ENCODE measurements around the gene DUSP7. TPM values are rescaled to one million over a fixed set of nuclear protein-coding genes. Genes with fewer than 3 reads are reported as not detected.

The DUSP7 gene, protein sequence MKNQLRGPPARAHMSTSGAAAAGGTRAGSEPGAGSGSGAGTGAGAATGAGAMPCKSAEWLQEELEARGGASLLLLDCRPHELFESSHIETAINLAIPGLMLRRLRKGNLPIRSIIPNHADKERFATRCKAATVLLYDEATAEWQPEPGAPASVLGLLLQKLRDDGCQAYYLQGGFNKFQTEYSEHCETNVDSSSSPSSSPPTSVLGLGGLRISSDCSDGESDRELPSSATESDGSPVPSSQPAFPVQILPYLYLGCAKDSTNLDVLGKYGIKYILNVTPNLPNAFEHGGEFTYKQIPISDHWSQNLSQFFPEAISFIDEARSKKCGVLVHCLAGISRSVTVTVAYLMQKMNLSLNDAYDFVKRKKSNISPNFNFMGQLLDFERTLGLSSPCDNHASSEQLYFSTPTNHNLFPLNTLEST
- total RNA-seq (2014; rRNA removed; shearing (Covaris generic)): 11.9 and 12.6 TPM in 2 replicates
- 23.2 and 29.6 TPM in 2 replicates for polyA plus RNA-seq (2015; cell fraction: cytosol; rRNA removed)
- 11.9 and 12.2 TPM in 2 replicates for polyA plus RNA-seq (2015; cell fraction: nucleus; rRNA removed)

DNA sequence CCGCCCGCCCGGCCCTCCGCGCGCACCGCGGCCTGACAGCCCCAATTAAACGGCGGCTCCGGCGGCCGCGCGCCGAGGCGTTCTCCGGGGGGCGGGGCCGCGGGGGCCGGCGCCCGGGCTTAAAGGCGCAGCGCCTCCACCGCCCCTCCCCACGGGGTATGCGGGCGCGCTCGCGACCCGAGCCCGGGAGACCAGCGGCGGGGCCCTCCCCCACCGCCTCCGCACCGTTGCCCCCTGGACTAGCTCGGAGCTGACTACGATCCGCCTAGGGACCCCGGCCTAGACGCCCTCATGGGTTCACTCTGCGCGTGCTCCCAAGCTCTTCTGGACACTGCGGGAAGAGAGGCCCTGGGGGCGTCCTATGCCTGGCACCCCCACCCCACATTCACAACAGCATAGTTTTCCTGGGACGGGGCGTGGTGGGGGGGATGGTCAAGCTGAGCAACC is at the start of gene DUSP7:
Gene DUSP7 (minus strand): TSS at position 51 of the 447 bp plus-strand sequence. CDS start 205 bp downstream, outside the sequence.
- peak; percentile 68 for DNase-seq (ENCODE audit: low read depth, low spot score)
- in situ Hi-C loops (cut with HindIII; ENCODE audit: low pct_unique_long_range_greater_than_20kb, low sequenced_read_pairs): no loop called here

DNA sequence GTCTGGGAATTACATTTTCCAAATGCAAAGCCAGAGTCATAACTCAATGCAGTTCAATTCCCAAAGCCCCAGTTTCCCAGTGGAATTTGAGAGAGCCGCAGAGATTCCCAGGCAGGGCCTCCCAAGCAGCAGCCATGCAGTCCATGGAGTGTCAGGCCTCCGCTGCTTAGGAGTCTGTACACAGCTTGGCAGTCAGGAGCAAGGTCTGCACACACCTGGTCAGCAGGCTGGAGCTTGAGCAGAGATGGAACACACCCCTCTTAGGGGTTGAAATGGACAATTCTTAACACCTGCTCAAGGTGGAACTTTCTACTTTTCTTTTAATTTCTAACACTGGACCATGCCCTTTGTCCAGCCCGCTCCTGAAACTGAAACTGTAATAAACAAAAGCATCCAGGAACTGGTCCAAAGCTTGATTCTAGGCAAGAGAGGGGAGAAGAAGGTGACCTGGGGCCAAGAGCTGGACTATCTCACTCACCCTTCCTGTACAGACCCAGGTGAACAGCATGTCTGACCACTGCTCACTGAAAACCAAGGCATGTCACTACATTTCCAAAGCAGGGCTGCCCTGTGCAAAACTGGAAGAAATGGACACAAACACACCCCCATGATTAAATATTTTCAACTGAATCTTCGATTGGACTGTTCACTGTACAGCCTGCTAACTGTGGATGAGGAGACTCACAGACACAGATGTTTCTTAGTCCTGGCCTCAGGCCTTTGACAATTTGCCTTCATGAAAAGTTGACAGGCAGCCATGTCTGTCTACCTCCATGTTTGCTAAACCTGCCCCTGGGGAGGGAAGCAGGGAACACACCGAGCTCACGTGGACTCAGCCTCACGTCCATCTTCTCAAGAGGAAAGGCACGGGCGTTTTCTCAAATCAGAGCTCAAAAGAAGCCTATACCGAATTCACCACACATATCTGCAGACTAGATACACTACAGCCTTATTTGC is 48.6 kb upstream of the DUSP7 start:
- no peak for DNase-seq (ENCODE audit: low read depth, low spot score)
- in situ Hi-C loops (cut with HindIII; ENCODE audit: low pct_unique_long_range_greater_than_20kb, low sequenced_read_pairs): no loop called here

DNA sequence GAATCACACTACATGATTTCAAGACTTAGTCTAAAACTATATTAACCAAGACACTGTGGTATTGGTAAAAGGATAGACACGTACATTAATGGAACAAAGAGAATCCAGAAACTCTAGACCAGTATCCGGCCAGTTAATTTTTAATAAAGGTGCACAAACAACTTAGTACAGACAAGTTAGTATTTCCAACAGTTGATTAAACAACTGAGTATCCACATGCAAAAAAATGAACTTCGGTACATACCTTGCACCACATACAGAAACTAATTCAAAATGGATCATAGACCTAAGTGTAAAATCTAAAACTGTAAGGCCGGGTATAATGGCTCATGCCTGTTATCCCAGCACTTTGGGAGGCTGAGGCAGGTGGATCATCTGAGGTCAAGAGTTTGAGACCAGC is 46.6 kb upstream of the DUSP7 start:
- DNase-seq (ENCODE audit: low read depth, low spot score): no peak
- in situ Hi-C loops (cut with HindIII; ENCODE audit: low pct_unique_long_range_greater_than_20kb, low sequenced_read_pairs): no loop called here

DNA sequence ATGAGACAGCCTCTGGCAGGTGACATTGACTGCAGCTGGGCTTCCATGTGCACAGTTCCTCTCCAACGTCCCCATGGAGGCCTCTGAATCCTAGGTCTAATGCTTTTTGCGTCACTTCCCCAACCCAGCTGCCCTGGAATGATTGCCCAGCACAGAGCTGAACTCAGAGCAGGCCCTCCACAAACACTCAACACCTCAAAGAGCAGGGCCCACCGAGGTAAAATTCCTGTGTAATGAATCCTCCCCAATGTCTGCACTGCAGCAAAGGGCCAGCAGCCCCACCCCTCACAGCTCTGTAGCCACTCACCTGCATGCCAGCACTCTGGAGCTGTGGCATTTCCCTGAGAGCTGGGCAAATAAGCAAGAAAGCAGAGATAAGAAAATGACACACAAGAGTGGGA is 42.6 kb upstream of the DUSP7 start:
- in situ Hi-C loops (cut with HindIII; ENCODE audit: low pct_unique_long_range_greater_than_20kb, low sequenced_read_pairs): no loop called here
- no peak for DNase-seq (ENCODE audit: low read depth, low spot score)

DNA sequence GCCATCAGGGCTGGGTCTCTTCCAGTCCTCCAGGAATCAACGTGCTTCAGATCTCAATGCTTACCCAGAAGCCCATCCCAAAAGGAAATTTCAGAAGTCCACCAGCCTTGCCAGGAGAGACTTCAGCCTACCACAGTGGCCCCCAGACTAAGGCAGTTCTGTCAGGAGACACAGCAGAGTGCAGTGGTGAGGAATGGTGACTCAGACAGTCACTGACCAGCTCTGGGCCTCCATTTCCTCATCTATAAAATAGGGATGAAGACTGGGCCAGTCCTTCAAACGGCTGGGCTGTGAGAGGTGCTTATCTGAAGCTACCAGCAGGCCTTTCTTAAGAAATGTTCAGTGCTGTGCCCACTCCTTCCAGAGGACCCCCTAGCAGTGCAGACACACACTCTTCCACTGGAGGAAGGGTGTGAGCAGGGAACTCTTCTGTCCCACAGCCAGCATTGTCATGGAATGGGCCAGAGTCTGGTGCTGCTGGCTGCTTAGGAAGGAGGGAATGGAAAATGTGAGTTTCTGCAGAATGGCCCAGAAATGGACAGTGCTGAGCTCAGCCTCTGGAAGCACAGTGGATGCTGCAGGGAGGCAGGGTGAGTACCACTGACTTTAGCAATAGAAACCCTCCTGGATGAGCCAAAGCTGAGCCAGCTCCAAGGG is 41.6 kb upstream of the DUSP7 start:
- no peak for DNase-seq (ENCODE audit: low read depth, low spot score)

GRCh38 chr3:52095990-52096775 is 39.8 kb upstream of the DUSP7 start:
- no peak for DNase-seq (ENCODE audit: low read depth, low spot score)
- in situ Hi-C loops (cut with HindIII; ENCODE audit: low pct_unique_long_range_greater_than_20kb, low sequenced_read_pairs): no loop called here

More for the DNA sequence above, 41.6 kb upstream of the DUSP7 start:
- in situ Hi-C loops (cut with HindIII; ENCODE audit: low pct_unique_long_range_greater_than_20kb, low sequenced_read_pairs): no loop called here

GRCh38 chr3:52094571-52095485 is 38.5 kb upstream of the DUSP7 start:
- in situ Hi-C loops (cut with HindIII; ENCODE audit: low pct_unique_long_range_greater_than_20kb, low sequenced_read_pairs): no loop called here

GRCh38 chr3:52093756-52094545 is 37.6 kb upstream of the DUSP7 start:
- in situ Hi-C loops (cut with HindIII; ENCODE audit: low pct_unique_long_range_greater_than_20kb, low sequenced_read_pairs): no loop called here
- no peak for DNase-seq (ENCODE audit: low read depth, low spot score)

More at GRCh38 chr3:52094571-52095485, 38.5 kb upstream of the DUSP7 start:
- DNase-seq (ENCODE audit: low read depth, low spot score): no peak

DNA sequence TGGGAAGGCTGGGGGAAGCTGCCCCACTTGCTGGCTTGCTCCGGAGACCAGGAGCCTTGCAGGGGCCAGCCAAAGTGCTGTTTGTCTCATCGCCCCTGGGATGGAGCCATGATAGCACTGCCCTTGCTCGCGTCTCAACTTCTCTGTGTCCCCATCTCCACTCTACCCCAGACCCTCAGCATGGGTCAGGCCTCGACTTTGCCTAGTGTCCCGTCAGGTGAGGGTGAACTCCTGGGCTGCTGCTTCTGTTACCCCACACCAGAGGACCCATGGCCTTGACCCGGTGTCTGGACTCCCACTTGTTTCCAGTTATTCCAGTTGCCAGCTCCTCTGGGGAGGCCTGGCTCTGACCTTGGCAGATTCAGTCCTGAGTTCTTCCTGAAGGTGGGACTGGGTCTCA is 36.5 kb upstream of the DUSP7 start:
- no peak for DNase-seq (ENCODE audit: low read depth, low spot score)
- in situ Hi-C loops (cut with HindIII; ENCODE audit: low pct_unique_long_range_greater_than_20kb, low sequenced_read_pairs): no loop called here

DNA sequence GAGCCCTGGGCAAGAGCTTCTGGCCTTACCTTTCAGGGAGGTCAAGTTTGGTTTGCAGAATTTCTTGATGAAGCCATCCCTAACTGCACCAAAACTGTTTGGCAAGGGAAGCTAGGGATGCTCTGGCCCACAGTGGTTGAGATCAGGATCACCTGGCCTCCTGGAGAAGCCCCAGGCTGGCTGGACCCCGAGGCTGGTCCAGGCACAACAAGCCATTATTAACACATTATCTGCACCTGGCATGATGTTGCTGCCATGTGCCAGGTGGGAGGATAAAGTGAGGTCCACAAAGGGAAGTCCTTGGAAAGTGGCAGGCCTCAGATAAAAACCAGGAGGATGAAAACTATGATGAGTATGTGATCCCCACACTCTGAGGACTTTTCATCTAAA is 35.9 kb upstream of the DUSP7 start:
- no peak for DNase-seq (ENCODE audit: low read depth, low spot score)
- in situ Hi-C loops (cut with HindIII; ENCODE audit: low pct_unique_long_range_greater_than_20kb, low sequenced_read_pairs): no loop called here

DNA sequence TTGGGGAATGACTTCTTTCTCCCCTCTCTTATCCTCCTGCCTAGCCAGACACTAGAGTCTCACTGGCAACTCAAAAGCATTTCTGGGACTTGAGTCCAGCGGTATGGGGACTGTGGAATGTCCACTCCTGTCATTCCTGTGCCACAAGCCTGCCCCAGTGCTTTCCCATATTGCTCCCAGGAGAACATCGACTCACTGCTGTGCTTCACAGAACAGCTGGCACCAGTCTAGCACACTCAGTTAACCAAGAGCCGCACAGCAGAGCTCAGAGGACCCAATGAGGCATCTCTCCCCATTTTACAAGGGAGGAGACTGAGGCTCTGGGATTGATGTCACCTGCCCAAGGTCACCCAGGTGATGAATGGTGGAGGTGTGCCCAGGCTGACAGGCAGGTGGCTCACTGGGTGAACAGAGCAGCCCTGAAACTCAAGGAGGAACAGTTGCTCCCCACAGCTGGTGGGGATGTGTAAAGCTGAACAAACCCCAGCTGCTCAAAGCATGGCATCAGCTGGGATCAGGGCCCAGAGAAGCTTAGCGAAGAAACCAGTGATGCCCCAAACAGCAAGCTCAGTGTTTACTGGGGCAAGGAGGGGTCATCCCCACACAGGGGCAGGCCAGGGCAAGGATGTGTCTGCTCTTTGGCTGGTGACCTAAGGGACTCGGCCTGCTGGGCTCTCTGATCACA is 35.4 kb upstream of the DUSP7 start:
- DNase-seq (ENCODE audit: low read depth, low spot score): no peak
- in situ Hi-C loops (cut with HindIII; ENCODE audit: low pct_unique_long_range_greater_than_20kb, low sequenced_read_pairs): no loop called here

GRCh38 chr3:52090933-52091468 is 34.6 kb upstream of the DUSP7 start:
- in situ Hi-C loops (cut with HindIII; ENCODE audit: low pct_unique_long_range_greater_than_20kb, low sequenced_read_pairs): no loop called here

GRCh38 chr3:52090131-52090932 is 34.0 kb upstream of the DUSP7 start:
- peak; percentile 40 for DNase-seq (ENCODE audit: low read depth, low spot score)
- in situ Hi-C loops (cut with HindIII; ENCODE audit: low pct_unique_long_range_greater_than_20kb, low sequenced_read_pairs): no loop called here

More at GRCh38 chr3:52090933-52091468, 34.6 kb upstream of the DUSP7 start:
- peak; percentile 63 for DNase-seq (ENCODE audit: low read depth, low spot score)

DNA sequence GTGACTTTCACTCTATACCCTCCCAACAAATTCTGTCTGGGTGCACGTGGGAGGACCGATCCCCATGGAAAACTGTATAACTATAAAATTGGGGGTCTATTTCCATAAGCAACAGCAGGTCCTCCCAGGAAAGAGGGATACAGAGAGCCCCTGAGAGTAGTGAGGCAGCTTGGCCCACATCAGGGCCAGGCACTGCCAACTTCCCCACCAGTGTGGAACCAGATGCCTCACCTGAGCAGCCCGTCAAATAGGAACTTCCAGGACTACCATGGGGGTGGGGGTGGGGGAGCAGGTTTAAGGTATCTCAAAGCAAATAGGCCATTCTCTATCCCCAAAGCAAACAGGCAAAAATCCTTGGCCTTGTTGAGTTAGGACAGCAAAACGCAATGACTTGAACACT is 33.3 kb upstream of the DUSP7 start:
- in situ Hi-C loops (cut with HindIII; ENCODE audit: low pct_unique_long_range_greater_than_20kb, low sequenced_read_pairs): no loop called here
- no peak for DNase-seq (ENCODE audit: low read depth, low spot score)

Data from SK-MEL-5 (cell line).